Erythroblast (primary cell): Measurements from ENCODE around the gene FGF19.

Source experiments
- GATA1 ChIP-seq: IDR thresholded peaks from 2 replicates; pipeline ENCODE4 v1.6.1; 2011; ENCODE audit warnings: low read depth, mild to moderate bottlenecking, control low read depth, low read length, moderate library complexity
- POLR2A ChIP-seq: IDR thresholded peaks from 2 replicates; pipeline ENCODE4 v1.6.1; 2011; ENCODE audit warnings: mild to moderate bottlenecking, low read length

- no peak for TF ChIP-seq POLR2A
- no peak for TF ChIP-seq GATA1
Measured at GRCh38 chr11:69658626-69659450, 45.0 kb downstream of the FGF19 start.
